Fibroblast of lung (primary cell): ENCODE results near the gene NTNG1.

Source experiments
- EZH2 ChIP-seq: IDR thresholded peaks from 2 replicates; pipeline ENCODE4 v1.5.1; 2012; ENCODE audit warnings: low read length, control low read depth, mild to moderate bottlenecking; ENCODE audit errors: missing control alignments
- TF ChIP-seq, protein P1 (sequence below), 2 donors: IDR thresholded peaks in 1 of 2; conservative IDR thresholded peaks in 1 of 2; 1 replicate in 1 of 2; 2 replicates in 1 of 2; pipeline ENCODE4 v1.5.1; 2011 to 2012; ENCODE audit warnings: low read length in 2 of 2, control low read depth in 1 of 2, inconsistent platforms in 1 of 2, low read depth in 1 of 2, mild to moderate bottlenecking in 1 of 2

DNA sequence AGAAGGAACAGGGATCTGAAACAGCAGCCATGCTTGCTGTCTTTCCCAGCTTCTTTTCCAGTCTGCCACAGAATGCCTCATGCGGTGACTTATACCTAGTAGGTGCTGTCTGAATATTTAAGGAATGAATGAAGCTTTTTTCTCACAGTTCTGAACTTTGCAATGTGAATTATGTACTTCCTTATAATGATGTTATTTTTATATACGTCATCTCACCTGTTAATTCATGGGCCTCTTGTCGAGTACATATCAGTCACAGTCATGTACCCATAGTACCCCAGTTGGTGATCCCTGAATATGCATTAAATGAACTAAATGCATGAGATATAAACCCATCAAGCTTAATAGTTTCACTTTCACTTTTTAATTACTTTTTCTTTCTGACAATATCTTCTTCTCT lies 132.7 kb downstream of the NTNG1 start:
- TF ChIP-seq, protein P1, sequence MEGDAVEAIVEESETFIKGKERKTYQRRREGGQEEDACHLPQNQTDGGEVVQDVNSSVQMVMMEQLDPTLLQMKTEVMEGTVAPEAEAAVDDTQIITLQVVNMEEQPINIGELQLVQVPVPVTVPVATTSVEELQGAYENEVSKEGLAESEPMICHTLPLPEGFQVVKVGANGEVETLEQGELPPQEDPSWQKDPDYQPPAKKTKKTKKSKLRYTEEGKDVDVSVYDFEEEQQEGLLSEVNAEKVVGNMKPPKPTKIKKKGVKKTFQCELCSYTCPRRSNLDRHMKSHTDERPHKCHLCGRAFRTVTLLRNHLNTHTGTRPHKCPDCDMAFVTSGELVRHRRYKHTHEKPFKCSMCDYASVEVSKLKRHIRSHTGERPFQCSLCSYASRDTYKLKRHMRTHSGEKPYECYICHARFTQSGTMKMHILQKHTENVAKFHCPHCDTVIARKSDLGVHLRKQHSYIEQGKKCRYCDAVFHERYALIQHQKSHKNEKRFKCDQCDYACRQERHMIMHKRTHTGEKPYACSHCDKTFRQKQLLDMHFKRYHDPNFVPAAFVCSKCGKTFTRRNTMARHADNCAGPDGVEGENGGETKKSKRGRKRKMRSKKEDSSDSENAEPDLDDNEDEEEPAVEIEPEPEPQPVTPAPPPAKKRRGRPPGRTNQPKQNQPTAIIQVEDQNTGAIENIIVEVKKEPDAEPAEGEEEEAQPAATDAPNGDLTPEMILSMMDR (conservative IDR thresholded peaks at IDR 0.05 in 1 of 2, IDR thresholded peaks at IDR 0.05 in 1 of 2; ENCODE audit: low read depth in 1 of 2, low read length in 2 of 2): no peak
- TF ChIP-seq EZH2: no peak
